SK-N-MC (cell line): ENCODE data around the gene FNDC3A.

ENCODE experiments used
- DNase-seq: peaks from one replicate; pipeline ENCODE4 v3.0.0-alpha.2; 2011; ENCODE audit warnings: low read depth, low spot score
- H3K27ac ChIP-seq: fragments of 200-600 bp; sonication (generic); 2 replicates; pipeline ENCODE4 v1.5.1; 2016; ENCODE audit warnings: mixed run types
- H3K36me3 ChIP-seq: fragments of 200-600 bp; sonication (generic); 2 replicates; pipeline ENCODE4 v1.6.1; 2017; ENCODE audit warnings: antibody characterized with exemption, low read length, mixed read lengths; ENCODE audit not compliant: insufficient read depth
- H3K4me3 ChIP-seq: fragments of 200-600 bp; sonication (generic); 2 replicates; pipeline ENCODE4 v1.5.1; 2016
- H3K9ac ChIP-seq: fragments of 200-600 bp; sonication (generic); 2 replicates; pipeline ENCODE4 v1.8.0; 2017; ENCODE audit warnings: mixed run types, mixed read lengths; ENCODE audit not compliant: insufficient read length
- H3K9me3 ChIP-seq: fragments of 200-600 bp; sonication (generic); 2 replicates; pipeline ENCODE4 v1.6.1; 2017; ENCODE audit warnings: low read depth, mild to moderate bottlenecking, antibody characterized with exemption, low read length, moderate library complexity, mixed read lengths
- EZH2 ChIP-seq: fragments of 200-600 bp; sonication (generic); IDR thresholded peaks from one replicate; pipeline ENCODE4 v1.6.1; 2017; ENCODE audit warnings: antibody characterized with exemption
- FOXP2 ChIP-seq: optimal IDR thresholded peaks from 2 replicates; pipeline ENCODE3; 2011; ENCODE audit warnings: mild to moderate bottlenecking, moderate library complexity; ENCODE audit not compliant: insufficient read depth; ENCODE audit errors: extremely low read length, control extremely low read depth
- POLR2AphosphoS5 ChIP-seq: IDR thresholded peaks from 2 replicates; pipeline ENCODE4 v1.6.1; 2012; ENCODE audit warnings: mild to moderate bottlenecking, low read depth, low read length, borderline replicate concordance

FNDC3A gene

DNA sequence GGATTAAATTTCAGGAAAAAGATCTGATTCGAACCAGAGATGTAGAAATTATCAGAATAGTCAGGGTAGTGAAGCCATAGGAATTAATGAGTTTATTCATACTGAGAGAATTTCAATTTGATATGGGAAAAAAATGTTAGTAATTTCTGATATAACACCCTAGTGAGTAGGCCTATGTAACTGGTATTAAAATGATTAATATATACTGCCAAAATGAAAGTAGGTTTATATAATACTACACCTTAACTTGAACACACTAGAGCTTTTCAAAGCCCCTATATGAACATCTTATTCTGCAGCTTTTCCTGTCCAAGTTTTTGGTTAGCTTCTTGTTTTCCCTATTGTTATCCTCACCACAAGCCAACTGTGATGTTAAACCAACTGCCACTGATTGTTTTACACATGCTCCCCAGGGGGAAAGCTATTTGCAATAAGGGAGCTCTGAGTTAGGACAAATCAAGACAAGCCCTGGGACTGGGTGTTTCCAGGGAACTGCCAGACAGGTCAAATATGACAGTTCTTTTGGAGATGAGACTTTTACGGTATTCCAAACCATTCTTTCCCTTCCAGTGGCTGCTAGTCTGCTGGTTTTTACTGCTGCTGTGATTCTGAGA is 45.3 kb downstream of the FNDC3A start:
- Histone ChIP-seq H3K9me3 (no peaks in the 10 kb centered on the region), H3K9ac (no peak overlapping the region)

DNA sequence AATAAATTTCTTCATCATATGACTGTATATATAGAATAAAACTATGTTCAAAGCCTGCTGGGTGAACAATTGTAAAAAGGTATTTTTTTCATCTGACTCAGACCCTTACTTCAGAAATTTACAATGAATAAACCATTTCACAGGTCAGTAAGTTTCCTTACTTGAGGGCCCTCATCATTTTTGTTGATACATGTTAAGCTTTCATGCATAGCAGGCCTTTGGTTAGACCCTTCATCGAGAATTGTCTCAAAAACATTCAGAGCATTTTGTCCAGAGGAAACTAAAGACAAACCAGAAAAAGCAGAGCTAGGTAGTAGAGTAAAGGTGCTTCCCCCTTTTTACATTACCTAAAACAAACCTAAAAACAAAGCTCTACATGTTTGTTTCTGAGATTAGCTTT is 46.2 kb downstream of the FNDC3A start:
- Histone ChIP-seq H3K27ac (no peak overlapping the region), H3K4me3 (no peak overlapping the region), H3K9me3 (no peaks in the 10 kb centered on the region), H3K9ac (no peak overlapping the region), H3K36me3 (peaks cover 5% of the 10 kb centered on the region)
- no peak for DNase-seq
- TF ChIP-seq FOXP2 (no peak), EZH2 (no peak), POLR2AphosphoS5 (no peak)

More for the DNA sequence above, 45.3 kb downstream of the FNDC3A start:
- H3K36me3 ChIP-seq, result peaks cover 5% of the 10 kb centered on the region
- no peak for DNase-seq
- no peak overlapping the region for H3K4me3 ChIP-seq
- H3K27ac ChIP-seq, result no peak overlapping the region
- TF ChIP-seq EZH2 (no peak), POLR2AphosphoS5 (no peak), FOXP2 (no peak)

DNA sequence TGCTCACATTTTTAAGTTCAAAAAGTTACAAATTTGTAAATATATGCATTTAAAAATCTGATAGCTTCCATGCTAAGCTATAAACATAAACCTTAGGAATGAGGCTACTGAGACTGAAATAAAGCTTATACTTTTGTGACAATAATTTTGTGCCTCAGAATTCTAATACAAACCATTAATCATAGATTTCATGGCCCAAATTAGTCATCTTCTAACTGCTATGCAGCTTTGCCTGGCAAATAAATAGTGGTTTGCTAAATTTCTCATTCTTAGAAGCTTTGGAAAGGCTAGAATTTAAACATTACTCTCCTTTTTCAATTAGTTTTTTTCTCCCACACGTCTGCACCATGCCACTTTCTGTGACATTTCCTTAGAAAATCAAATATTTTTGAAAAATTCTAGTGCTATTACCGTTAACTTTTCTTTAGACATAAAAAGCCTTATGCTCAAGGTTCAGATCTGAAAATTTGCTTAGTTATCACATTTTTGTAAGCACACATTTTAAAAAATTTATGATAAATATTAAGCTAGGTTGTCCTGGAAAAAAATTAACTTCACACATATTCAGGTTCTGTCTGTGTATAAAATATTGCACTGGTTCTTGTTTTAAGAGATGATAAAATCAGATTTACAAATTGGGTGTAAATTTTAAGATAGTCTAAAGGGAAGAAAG is 46.9 kb downstream of the FNDC3A start:
- H3K9me3 ChIP-seq, result no peaks in the 10 kb centered on the region
- no peak overlapping the region for H3K4me3 ChIP-seq
- H3K36me3 ChIP-seq, result peaks cover 5% of the 10 kb centered on the region
- no peak for DNase-seq
- no peak overlapping the region for H3K9ac ChIP-seq
- TF ChIP-seq EZH2, result no peak
- no peak for TF ChIP-seq FOXP2
- no peak for TF ChIP-seq POLR2AphosphoS5
- no peak overlapping the region for H3K27ac ChIP-seq

DNA sequence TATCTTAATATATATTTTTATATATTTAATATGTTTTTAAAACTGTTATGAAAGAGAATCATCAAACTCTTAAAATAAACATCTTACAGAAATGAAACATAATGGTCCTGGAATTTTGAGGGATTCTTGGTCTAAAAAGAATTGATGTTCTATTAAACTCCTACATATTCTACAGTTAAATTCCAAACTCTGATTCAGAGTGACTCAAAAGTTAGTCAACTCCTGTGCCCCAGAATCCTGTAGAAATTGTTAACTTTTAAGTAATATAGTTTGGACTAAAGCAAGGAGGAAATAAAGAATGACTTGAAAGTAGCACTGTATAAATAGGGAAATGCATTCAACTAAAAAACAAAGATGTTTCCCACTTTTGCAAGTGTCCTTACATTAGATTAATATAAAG is 47.7 kb downstream of the FNDC3A start:
- Histone ChIP-seq H3K9me3 (no peaks in the 10 kb centered on the region), H3K36me3 (peaks cover 6% of the 10 kb centered on the region), H3K9ac (no peak overlapping the region), H3K4me3 (no peak overlapping the region), H3K27ac (no peak overlapping the region)
- TF ChIP-seq EZH2, result no peak
- no peak for TF ChIP-seq FOXP2
- TF ChIP-seq POLR2AphosphoS5, result no peak
- DNase-seq, result no peak

DNA sequence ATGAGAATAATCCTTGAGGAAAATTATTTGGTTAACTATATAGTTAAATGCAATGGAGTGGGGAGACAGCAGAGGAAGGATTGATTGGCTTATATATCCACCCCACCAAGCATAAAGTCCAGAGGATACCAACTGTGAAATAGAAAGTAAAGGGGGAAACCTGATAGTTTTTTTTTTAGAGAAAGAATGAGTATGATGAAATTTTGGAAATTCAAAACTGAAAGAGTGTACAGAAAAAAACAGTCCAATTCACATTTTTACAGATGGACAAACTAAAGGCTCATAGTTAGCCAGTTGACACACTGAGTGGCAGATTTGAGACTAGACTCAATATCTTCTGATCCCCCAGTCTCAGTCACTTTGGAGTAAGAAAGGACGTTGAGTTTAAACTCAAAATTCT is 51.1 kb downstream of the FNDC3A start:
- TF ChIP-seq FOXP2 (no peak), POLR2AphosphoS5 (no peak), EZH2 (no peak)
- no peak for DNase-seq
- no peaks in the 10 kb centered on the region for H3K9me3 ChIP-seq
- H3K9ac ChIP-seq, result no peak overlapping the region
- no peak overlapping the region for H3K27ac ChIP-seq
- H3K36me3 ChIP-seq, result peaks cover 16% of the 10 kb centered on the region
- no peak overlapping the region for H3K4me3 ChIP-seq

DNA sequence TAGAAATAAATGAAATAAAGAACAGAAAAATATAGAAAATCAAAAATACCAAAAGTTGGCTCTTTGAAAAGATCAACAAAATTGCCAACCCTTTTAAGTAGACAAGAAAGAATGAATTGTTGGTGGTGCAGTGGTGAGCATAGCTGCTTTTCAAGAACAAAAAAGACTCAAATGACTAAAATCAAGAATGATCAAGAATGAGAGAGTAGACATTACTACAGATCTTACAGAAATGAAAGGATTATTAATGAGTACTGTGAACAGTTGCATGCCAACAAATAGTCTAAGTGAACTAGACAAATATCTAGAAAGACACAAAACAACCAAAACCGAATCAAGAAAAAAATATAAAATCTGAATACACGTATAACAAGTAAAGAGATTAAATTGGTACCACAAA is 53.9 kb downstream of the FNDC3A start:
- no peak for TF ChIP-seq POLR2AphosphoS5
- TF ChIP-seq FOXP2, result no peak
- TF ChIP-seq EZH2, result no peak

DNA sequence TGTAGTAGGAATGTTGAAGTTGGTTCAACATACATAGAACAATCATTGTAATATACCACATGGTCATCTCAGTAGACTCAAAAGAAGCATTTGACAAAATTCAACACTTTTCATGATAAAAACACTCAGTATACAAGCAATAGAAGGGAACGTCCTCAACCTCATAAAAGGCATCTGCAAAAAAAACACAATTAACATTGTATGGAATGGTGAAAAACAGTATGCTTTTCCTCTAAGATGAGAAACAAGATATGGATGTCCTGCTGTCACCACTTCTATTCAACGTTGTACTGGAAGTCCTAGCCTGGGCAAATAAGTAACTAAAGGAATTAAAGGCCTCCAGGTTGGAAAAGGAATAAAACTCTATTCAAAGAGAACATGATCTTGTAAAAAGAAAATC is 54.5 kb downstream of the FNDC3A start:
- H3K4me3 ChIP-seq, result no peak overlapping the region
- no peak overlapping the region for H3K27ac ChIP-seq
- H3K36me3 ChIP-seq, result peaks cover 11% of the 10 kb centered on the region; the same call in 1 of the 2 replicates
- TF ChIP-seq EZH2 (no peak), FOXP2 (no peak), POLR2AphosphoS5 (no peak)
- DNase-seq, result no peak
- no peak overlapping the region for H3K9ac ChIP-seq
- no peaks in the 10 kb centered on the region for H3K9me3 ChIP-seq

More for the DNA sequence above, 53.9 kb downstream of the FNDC3A start:
- DNase-seq, result no peak
- Histone ChIP-seq H3K27ac (no peak overlapping the region), H3K4me3 (no peak overlapping the region), H3K9me3 (no peaks in the 10 kb centered on the region), H3K36me3 (peaks cover 11% of the 10 kb centered on the region), H3K9ac (no peak overlapping the region)

DNA sequence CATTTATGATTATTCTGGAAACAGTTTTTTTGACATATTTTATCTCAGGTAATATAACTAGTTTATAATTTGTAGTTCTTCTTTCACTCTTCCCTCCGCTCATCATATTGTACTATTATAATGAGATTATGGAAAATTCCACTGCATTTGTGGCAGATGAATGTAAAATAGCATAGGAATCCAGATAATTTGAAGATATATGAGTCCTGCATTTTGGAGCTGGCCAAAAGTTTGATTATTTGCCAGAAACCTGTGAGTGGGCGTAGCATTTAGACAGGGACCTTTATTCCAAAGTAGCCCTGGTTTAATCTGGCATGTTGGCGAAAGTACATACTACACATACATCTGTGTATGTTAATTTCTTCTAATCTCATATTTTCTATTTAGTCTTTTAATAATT is 65.2 kb downstream of the FNDC3A start:
- H3K36me3 ChIP-seq, result no peaks in the 10 kb centered on the region

More for the DNA sequence above, 65.2 kb downstream of the FNDC3A start:
- DNase-seq, result no peak
- Histone ChIP-seq H3K9ac (no peak overlapping the region), H3K9me3 (no peaks in the 10 kb centered on the region), H3K27ac (no peak overlapping the region), H3K4me3 (no peak overlapping the region)
- no peak for TF ChIP-seq POLR2AphosphoS5
